Hepatocyte (in vitro differentiated cells): Measurements from ENCODE around the gene GABRB2.

Experiments
- EZH2 ChIP-seq: fragments of 200-600 bp; sonication (generic); IDR thresholded peaks from 2 replicates; pipeline ENCODE4 v1.6.1; 2016; ENCODE audit warnings: antibody characterized with exemption, mild to moderate bottlenecking, borderline replicate concordance
- TF ChIP-seq, protein P1 (sequence below): fragments of 200-600 bp; sonication (generic); IDR thresholded peaks from 2 replicates; pipeline ENCODE4 v1.5.1; 2016; ENCODE audit warnings: antibody characterized with exemption, mild to moderate bottlenecking; ENCODE audit not compliant: poor library complexity

- TF ChIP-seq, protein P1, sequence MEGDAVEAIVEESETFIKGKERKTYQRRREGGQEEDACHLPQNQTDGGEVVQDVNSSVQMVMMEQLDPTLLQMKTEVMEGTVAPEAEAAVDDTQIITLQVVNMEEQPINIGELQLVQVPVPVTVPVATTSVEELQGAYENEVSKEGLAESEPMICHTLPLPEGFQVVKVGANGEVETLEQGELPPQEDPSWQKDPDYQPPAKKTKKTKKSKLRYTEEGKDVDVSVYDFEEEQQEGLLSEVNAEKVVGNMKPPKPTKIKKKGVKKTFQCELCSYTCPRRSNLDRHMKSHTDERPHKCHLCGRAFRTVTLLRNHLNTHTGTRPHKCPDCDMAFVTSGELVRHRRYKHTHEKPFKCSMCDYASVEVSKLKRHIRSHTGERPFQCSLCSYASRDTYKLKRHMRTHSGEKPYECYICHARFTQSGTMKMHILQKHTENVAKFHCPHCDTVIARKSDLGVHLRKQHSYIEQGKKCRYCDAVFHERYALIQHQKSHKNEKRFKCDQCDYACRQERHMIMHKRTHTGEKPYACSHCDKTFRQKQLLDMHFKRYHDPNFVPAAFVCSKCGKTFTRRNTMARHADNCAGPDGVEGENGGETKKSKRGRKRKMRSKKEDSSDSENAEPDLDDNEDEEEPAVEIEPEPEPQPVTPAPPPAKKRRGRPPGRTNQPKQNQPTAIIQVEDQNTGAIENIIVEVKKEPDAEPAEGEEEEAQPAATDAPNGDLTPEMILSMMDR = no peak
- TF ChIP-seq EZH2 = no peak
Observed at GRCh38 chr5:161246749-161247148, 299.8 kb downstream of the GABRB2 start.
